Smooth muscle cell of the brain vasculature (primary cell): Measurements from ENCODE around the gene POLG.
A peak's percentile ranks its signal among the peaks of the same experiment; 100 is the strongest.

Experiments used
- DNase-seq: peaks from one replicate; pipeline ENCODE4 v3.0.0-alpha.2; 2012; ENCODE audit warnings: low read depth, low spot score

POLG gene

GRCh38 chr15:89334510-89335297 lies at the start of gene POLG:
TSS of gene POLG (minus strand) at chr15:89334824. CDS start at chr15:89333754, 1,070 bp downstream.
- DNase-seq: peak; percentile 98

DNA sequence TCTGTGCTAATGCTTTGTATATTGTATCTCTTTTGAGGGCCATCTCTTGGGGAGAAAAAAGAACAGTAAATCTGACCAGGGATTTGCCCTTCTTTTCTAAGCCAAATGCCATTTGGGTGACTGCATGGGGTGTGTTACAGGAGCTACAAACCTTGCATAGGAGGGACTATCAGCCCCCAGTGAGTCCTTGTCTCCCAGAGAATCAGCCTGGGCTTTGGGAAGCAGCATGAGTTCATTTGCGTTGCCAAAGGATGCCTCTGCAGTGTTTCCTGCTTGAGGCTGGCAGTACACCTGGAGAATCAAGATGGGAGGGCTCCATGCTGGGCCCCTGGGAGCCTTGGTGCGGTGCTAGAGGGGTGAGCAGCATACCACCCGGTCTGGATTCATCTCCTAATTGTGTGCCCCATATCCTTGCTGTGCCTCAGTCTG lies 49.6 kb upstream of the POLG start:
- DNase-seq: no peak

- DNase-seq: peak; percentile 10
Measured at GRCh38 chr15:89383365-89384175, 48.9 kb upstream of the POLG start.

GRCh38 chr15:89381888-89382686 lies 47.5 kb upstream of the POLG start:
- no peak for DNase-seq

- no peak for DNase-seq
Measured at GRCh38 chr15:89381331-89381730, 46.7 kb upstream of the POLG start.

- DNase-seq: no peak
Measured at GRCh38 chr15:89379818-89380217, 45.2 kb upstream of the POLG start.

DNA sequence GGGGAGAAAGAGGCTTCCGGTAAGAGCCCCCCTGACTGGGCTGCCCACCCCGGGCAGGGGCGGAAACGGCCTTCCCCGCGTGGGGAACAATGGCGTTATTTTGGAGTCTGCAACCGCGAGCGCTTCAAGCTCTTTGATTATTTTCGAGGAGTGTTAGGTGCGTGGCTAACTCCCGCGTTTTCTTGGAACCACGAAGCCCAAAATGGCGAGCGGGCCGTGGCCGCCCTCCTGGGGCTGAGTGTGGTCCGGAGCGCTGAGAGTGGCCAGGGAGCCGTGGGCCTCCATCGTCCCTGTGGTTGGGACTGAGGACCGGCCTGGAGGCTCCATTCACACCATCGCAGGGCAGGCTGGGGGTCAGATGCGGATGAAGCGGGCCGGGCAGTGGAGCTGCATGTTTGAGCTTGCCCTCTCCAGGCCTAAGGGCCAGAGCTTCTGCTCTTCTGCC lies 44.6 kb upstream of the POLG start:
- no peak for DNase-seq

DNA sequence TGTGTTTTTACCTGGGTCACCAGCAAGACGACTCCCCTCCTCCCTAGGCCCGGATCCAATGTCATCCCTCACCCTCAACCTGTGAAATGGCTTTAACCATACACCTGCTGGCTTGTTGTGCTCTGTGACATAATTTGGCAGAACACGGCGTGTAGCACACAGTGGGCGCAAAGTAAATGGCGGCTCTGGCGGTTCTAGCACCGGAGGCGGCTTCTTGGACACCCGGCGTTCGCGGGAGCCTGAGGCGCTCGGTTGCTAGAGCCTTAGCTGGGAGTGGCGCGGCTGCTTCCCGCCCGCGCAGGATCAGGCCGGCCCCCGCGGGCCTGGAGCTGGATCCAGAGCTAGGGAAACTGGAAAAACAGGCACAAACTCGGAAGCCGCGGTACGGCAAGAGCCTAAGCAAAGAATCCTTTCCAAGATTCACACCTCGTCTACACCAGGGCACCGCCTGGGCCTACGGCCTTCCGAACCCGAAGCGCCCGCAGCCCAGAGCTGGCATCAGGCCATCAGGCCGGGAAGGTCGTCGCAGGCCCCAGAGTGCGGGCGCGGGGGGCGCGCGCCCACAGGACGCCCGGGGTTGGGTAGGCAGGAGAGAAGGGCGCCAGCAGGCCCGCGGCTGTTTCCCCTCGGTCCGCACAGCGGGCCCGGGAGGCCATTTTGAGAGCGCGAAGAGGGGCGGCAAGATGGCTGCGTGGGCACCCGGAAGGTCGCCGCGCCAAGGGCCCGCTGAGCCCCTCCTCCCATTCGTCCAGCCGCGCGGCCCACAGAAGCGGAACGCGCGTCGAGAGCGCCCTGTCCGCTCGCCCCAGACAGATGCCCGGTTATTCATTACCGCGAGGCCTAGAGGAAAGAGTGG lies 43.9 kb upstream of the POLG start:
- no peak for DNase-seq

DNA sequence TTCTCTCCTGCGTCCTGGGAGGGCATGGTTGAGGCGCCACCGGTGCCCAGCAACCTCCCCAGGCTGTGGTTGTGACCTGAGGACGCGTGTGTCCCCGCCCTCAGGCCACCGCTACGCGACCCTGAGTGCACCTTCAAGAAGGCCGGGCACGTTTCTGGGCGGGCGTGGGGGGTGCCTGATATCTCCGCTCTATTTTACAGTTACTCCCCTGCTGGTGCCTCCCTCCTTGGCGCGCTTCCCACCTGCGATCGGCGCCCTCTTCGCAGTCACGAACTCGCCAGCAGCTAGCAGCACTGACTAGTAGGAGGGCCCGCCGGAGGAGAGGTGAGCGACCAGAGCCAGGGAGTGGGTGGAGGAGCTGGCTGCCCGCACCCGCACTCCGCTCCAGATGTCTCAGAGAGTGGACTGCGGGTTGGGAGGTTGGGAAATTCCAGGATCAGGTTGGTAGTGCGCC lies 43.2 kb upstream of the POLG start:
- DNase-seq: no peak

DNA sequence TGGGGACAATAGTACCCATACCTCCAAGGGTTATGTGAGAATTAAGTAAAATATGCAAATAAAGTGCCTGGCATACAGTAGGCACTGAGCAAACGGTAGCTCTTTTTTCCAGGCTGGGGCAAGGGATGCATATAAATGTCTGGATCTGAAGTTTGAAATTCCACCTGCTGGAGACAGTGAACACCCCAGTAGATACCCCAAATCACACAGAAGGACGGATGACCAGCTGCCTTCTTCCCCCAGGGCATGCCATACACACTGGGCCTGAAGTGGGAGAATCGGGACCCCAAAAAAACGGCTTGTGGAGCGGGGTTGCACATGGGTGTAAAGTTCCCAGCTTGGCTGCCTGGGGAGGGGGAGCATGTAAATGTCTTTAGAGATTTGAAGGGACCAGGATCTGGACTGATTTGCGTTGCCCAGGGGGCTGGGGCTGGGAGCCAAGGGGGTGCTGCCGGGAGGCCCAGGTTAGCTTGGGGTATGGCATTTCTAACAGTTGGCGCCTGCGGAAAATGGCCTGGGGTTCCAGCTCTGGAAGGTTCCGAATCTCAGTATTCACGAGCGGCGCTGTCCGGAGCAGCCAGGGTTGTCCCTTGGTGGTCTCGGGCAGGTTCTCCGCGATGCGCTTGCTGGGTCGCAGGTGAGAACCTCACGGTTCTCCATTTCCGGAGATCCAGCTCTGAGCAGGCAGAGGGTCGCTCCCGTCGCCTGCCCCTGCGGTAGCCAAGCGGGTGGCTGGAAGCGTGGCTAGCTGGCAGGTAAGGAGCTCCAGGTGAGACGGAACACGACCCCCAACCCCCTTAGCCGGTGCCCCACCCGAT lies 42.6 kb upstream of the POLG start:
- no peak for DNase-seq

DNA sequence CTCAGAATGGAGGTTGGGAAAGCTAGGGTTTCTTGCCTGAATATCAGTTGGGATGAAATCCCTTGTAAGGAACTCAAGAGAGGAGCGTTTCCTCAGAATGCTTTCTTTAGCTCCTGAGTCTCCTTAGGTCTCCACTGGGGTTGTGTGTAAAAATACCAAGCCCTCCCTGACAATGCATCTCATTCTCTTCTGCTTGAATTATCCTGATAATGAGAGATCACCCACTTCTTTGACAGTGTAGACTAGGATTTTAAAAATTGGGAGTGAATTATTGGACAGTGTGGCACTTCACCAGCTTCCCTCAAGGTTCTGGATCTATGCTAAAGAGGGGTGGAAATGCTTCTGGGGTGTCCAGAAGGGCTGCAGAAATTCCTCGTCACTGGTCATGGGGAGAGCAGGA lies 41.8 kb upstream of the POLG start:
- DNase-seq: no peak

DNA sequence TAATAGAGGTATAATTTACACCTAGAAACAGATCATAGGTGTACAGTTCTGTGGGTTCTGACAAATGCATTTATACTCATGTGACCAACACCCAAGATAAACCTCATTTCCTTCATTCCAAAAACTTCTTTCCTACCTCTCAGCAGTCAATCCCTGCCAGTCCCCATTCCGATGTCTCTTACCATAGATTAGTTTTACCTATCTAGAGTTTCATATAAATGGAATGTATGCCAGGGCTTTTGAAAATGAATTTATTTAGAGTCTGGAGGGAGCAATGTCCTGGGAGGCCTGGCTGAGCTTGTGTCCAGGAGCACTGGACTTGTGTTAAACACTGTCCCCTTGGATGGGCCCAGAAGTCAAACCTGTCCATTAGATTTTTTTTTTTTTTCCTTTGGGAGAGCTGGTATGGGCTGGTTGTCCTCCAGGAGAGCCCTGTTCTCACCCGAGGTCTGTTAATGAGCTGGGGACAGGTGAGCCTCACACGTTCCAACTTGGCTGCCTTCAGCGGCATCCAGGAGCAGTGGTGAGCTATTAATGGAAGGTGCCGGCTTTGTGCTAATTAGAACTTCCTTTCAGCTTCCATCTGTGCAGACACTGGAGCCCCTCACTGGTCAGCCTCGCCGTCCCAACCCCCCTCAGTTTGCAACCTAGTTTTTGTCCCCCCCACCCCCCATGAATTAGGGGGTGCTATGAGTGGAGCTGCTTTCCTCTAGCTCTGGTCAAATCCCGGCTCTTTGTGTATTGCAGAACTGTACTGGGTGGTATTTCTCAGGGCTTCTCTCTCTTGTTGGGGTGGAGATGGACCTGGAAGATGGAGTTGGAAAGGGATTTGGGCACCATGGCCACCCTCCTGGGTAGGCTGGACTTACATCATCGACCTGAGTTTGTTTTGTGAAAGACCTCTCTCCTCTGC lies 40.7 kb upstream of the POLG start:
- DNase-seq: no peak

DNA sequence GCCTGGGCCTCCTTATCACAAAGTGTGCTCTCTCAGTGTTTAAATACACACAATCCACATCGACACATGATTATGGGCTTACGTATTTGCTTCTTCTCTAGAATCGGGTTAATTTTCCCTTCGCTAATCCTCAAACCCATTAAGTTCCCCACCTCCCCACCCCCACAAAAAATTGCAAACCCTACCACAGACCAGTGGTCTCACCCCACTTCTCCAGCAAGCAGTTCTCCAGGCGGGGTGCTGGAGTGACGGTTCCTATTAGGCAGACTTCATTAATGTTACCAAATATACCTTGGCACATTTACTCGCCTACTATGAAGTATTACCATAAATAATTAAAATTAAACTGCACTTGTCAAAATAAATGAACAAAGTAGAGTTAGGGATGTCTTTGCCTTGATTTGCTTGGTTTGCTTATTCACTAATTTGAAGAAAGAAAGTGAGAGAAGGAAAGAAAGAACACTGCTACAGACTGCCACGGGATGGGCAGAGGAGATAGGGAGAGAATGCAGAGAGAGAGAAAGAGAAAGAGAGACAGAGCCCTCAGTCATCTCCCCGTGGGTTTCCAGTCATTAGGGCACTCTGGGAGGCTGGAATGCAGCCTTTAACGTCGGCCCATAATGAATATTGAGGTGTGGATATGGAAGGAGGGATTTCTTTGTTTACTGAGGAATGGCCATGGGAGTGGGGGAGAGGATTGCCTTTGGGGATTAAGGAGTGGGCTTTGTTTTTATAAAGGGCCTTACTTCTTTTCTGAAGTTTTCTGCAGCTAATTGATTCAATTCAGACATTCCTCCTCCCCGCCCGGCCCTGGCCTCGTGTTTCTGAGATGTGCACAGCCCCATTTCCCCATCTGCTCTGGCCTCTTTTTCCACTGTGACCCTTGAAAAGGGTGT lies 39.7 kb upstream of the POLG start:
- no peak for DNase-seq

GRCh38 chr15:89372069-89372935 lies 37.7 kb upstream of the POLG start:
- DNase-seq: no peak

DNA sequence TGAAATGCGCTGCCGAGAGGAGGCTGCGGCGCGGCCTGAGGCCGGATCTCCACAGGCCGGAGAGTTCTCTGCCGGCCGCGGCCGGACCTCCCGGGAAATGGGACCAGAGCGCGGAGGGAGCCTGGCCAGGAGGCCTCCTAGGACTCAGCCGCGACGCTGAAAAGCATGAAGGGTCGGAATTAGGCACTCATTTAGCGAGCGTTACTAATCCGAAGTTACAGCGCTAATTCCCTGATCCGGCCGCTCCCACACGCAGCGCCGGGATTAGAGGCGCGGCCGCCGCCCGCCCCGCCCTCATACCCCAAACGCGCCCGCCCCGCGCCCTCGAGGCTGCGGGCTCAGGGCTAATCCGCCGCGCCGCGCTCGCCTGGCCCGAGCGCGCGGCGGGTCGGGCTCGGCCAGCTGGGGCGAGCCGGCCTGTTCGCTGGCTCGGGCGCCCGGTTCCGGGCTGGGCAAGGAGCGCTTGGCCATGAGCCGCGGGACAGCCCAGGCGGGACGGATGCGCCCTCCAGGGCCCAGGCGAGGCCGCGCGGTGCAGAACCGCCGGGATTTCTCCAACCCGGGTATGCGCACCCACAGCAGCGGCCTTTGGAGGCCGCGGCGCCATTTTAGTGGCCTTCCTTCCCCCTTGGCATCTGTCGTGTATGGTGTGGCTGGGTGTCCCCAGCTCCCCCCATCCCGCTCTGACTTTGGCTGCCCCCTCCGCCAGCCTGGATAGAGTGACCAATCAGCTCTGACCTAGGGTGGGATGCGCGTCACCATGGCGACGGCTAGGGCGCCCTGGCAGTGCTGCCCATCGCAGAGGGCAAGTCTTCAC lies 36.8 kb upstream of the POLG start:
- no peak for DNase-seq

DNA sequence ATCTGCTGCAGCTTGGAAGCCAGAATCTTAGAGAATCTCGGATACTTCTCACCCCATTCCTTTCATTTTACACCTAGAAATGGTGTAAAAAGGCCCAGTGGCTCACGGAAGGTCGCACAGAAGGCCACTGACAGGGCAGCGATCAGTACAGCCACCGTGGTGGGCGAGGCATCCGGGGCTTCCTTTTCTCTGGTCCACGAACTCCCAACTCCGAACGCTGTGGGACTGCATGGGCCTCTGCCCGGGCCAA lies 36.3 kb upstream of the POLG start:
- no peak for DNase-seq
